Thyroid gland (tissue), 4 donors: ENCODE results near the gene SIM2. TPM values are rescaled to one million over a fixed set of nuclear protein-coding genes. Genes with fewer than 3 reads are reported as not detected.

Experiments
- DNase-seq, 2 donors: peaks; one replicate each; pipeline ENCODE4 v3.0.0-alpha.2; 2019
- H3K27ac ChIP-seq, 3 donors: fragments of 200-600 bp; sonication (generic); 1 replicate in 2 of 3; 2 replicates in 1 of 3; pipeline ENCODE4 v1.5.1; 2016 to 2019; ENCODE audit warnings: mild to moderate bottlenecking in 1 of 3, moderate library complexity in 1 of 3
- H3K27me3 ChIP-seq: fragments of 200-600 bp; sonication (generic); one replicate; pipeline ENCODE4 v1.5.1; 2019
- H3K36me3 ChIP-seq, 2 donors: fragments of 200-600 bp; sonication (generic); one replicate each; pipeline ENCODE4 v1.5.1; 2016 to 2019
- H3K4me1 ChIP-seq, 2 donors: fragments of 200-600 bp; sonication (generic); one replicate each; pipeline ENCODE4 v1.5.1; 2017 to 2019
- H3K4me3 ChIP-seq, 3 donors: fragments of 200-600 bp; sonication (generic); replicated peaks in 1 of 3; 1 replicate in 2 of 3; 2 replicates in 1 of 3; pipeline ENCODE4 v1.5.1; 2016; ENCODE audit warnings: mild to moderate bottlenecking in 1 of 3
- H3K9me3 ChIP-seq: fragments of 200-600 bp; sonication (generic); one replicate; pipeline ENCODE4 v1.5.1; 2017
- CTCF ChIP-seq, 6 experiments: fragments of 200-600 bp in 3 of 6; fragments of 450-650 bp in 3 of 6; sonication (generic) in 3 of 6; IDR thresholded peaks; one replicate each; pipeline ENCODE4 v1.5.1; 2016 to 2019; ENCODE audit warnings: antibody characterized with exemption in 6 of 6, mild to moderate bottlenecking in 2 of 6, inconsistent platforms in 1 of 6, moderate library complexity in 1 of 6
- POLR2A ChIP-seq, 2 donors: fragments of 450-650 bp; IDR thresholded peaks; one replicate each; pipeline ENCODE4 v1.6.1; 2017; ENCODE audit warnings: antibody characterized with exemption in 2 of 2, mild to moderate bottlenecking in 2 of 2, moderate library complexity in 1 of 2
- WGBS, 2 donors: methylation state at CpG; one replicate each; pipeline ENCODE4 v1.1.5; 2017; 5-methylcytosine and 5-hydroxymethylcytosine counted together
- intact Hi-C: fragments of 100-400 bp; cut with DNase I; formaldehyde crosslinking; loops from one replicate; pipeline ENCODE4 v1.15.1; 2023
- total RNA-seq, 4 donors: library from RNA; depleted of rRNA; stranded (reverse); fragments of >200 nt; gene quantifications; one replicate each; pipeline ENCODE4 v1.2.3, GENCODE V29; 2016

Gene SIM2
- total RNA-seq, 4 donors from 2014 or later, result not detected

GRCh38 chr21:36658926-36659325, 40.0 kb upstream of the SIM2 start:
- Histone ChIP-seq H3K4me1 (no peaks in the 10 kb centered on the region), H3K9me3 (no peaks in the 10 kb centered on the region), H3K36me3 (no peaks in the 10 kb centered on the region), H3K4me3 (no peak overlapping the region), H3K27ac (no peak overlapping the region), H3K27me3 (no peaks in the 10 kb centered on the region)
- DNase-seq, result no peak
- TF ChIP-seq POLR2A (IDR thresholded peaks at IDR 0.05) (no peak), CTCF (IDR thresholded peaks at IDR 0.05) (no peak)
- WGBS, 2 donors, result 78 to 86% methylated on average over 5 of the region's 5 CpGs
- intact Hi-C loops, result no loop called here

DNA sequence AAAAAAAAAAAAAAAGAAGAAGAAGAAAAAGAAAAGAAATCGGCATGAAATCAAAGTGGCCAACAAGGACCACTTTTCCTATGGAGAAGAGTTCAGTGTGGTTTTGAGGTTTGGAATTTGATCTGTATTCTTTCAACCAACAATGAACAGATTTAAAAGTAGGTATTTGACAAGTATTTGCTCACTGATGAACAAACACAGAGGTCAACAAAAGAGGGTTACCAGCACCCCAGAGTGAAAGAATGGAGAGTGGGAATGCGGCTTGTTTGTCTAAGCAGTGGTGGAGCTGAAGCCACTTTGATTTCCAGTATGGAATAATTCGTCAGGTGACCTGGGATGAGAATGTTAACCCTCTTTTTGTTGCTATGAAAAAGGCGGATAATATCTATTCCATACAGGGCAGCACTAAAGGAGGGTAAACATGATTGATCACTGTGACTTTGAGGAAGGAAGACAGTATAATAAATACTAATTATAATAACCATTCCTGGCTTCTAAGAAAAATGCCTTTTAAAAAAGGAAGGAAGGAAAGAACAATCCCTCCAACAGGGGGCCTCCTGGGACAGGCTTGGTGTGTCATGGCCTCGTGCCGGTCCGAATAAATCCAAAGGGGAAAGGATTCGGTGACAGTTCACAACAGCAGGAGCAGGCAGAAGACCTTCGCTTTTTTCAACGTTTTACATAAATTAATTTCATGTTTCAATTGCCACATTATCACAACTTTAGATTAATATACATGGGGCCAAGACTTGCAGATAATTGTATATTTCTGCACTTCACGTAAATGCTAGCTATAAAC, 37.2 kb upstream of the SIM2 start:
- Histone ChIP-seq H3K27me3 (no peaks in the 10 kb centered on the region), H3K4me3 (no peak overlapping the region), H3K4me1 (no peaks in the 10 kb centered on the region), H3K27ac (no peak overlapping the region), H3K9me3 (no peaks in the 10 kb centered on the region), H3K36me3 (no peaks in the 10 kb centered on the region)
- DNase-seq, result peak; percentile 16 to 25
- intact Hi-C loops, result no loop called here
- WGBS, 2 donors, result 35 to 40% methylated on average over 11 of the region's 11 CpGs
- TF ChIP-seq POLR2A (IDR thresholded peaks at IDR 0.05), result no peak
- TF ChIP-seq CTCF (IDR thresholded peaks at IDR 0.05), result peak in 1 of 6 experiments; percentile 40

DNA sequence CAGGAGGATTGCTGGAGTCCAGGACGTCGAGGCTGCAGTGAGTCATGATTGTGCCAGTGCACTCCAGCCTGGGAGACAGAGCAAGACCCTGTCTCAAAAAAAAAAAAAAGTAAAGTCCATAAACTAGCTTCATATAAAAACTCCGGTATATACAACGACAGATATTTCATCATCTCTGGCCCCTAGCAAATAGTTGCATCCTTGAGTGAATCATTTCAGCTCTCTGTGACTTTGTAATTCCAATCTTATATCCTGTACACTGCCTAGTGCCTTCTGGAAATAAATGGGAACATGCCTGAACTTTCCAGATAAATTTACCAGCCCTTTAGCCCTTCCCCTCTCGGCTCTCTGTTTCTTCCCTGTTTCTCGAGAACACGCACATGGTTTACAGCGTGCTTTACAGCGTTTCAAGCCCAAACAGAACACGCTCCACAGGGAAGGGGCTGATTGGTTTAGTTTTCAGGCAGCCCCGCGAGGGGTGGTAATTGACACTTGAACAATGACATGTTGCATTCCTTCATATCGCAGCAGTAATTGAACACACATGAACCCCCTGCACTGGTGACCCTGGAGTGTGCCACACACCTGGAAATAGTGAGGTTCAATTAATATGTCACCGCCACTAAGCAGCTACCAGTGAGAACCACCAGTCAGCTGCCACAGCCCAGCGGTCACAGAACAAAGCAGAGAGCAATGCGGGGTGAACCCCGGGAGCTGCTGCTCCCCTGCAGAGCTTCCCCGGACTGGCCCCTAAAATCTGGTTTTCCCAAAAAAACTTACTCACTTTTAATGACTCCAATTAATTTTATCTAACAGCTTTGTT, 35.7 kb upstream of the SIM2 start:
- H3K27ac ChIP-seq, result no peak overlapping the region
- no peak for DNase-seq
- H3K4me1 ChIP-seq, result no peaks in the 10 kb centered on the region
- intact Hi-C loops, result no loop called here
- no peaks in the 10 kb centered on the region for H3K27me3 ChIP-seq
- no peaks in the 10 kb centered on the region for H3K36me3 ChIP-seq
- H3K4me3 ChIP-seq, result no peak overlapping the region
- WGBS, 2 donors, result 45 to 46% methylated on average over 18 of the region's 18 CpGs
- H3K9me3 ChIP-seq, result no peaks in the 10 kb centered on the region
- TF ChIP-seq POLR2A (IDR thresholded peaks at IDR 0.05) (no peak), CTCF (IDR thresholded peaks at IDR 0.05) (no peak)

- Histone ChIP-seq H3K4me3 (no peak overlapping the region), H3K27me3 (no peaks in the 10 kb centered on the region), H3K36me3 (no peaks in the 10 kb centered on the region), H3K9me3 (no peaks in the 10 kb centered on the region), H3K27ac (no peak overlapping the region), H3K4me1 (no peaks in the 10 kb centered on the region)
- no peak for TF ChIP-seq POLR2A (IDR thresholded peaks at IDR 0.05)
- no peak for TF ChIP-seq CTCF (IDR thresholded peaks at IDR 0.05)
- no peak for DNase-seq
- WGBS, 2 donors, result 76 to 77% methylated on average over 9 of the region's 9 CpGs
- intact Hi-C loops, result no loop called here
Measured at GRCh38 chr21:36664662-36664990, 34.3 kb upstream of the SIM2 start.

- Histone ChIP-seq H3K9me3 (no peaks in the 10 kb centered on the region), H3K27me3 (no peaks in the 10 kb centered on the region), H3K4me1 (no peaks in the 10 kb centered on the region), H3K36me3 (no peaks in the 10 kb centered on the region), H3K4me3 (no peak overlapping the region), H3K27ac (no peak overlapping the region)
- TF ChIP-seq CTCF (IDR thresholded peaks at IDR 0.05) (no peak), POLR2A (IDR thresholded peaks at IDR 0.05) (no peak)
- DNase-seq, result no peak
- intact Hi-C loops, result no loop called here
- WGBS, 2 donors, result 85 to 90% methylated on average over 6 of the region's 6 CpGs
Measured at GRCh38 chr21:36665806-36666205, 33.1 kb upstream of the SIM2 start.
